ENCODE results near the gene TNIK.

Gene TNIK
- total RNA-seq = 54.7 to 202 (median 136) reads per million in 3 experiments

DNA sequence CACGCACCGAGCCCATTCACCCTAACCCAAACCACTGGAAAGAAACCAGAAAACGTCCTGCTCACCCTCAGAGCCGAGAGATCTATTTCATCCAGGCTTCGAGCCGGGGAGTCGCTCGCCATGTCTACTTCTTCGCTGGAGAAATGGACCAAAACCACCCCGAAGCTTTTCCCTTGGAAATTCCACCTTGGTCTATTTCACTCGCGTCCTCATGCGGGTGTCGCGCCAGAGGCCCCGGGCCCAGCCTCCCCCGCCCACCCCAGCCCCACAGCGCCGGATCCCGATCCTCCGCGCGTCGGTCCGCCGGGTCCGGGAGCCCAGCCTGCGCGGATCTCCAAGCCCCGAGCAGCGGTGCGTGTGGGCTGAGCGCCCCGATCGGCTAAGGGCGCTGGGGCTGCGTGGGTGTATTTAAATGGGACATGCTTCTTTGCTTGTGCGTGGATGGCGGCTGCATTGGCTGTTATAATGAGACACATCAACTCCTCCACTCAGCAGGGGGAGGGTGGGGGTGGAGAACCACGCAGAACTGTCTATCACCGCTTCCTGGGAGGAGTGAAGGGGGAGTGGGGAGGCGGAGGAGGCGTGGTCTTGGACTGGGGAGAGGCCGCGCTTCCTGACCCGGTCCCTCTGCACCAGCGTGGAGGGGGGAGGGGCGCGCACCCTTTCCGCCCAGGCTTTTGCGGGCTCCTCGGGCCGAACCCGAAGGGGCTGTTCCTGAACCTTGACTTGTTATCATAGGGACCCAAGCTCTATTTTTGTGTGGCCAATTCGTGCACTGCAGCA lies at the start of gene TNIK:
TNIK (minus strand) TSS at position 464 of the 783 bp plus-strand sequence; CDS start at position 122, 342 bp downstream.
- peak; percentile 92 for DNase-seq

DNA sequence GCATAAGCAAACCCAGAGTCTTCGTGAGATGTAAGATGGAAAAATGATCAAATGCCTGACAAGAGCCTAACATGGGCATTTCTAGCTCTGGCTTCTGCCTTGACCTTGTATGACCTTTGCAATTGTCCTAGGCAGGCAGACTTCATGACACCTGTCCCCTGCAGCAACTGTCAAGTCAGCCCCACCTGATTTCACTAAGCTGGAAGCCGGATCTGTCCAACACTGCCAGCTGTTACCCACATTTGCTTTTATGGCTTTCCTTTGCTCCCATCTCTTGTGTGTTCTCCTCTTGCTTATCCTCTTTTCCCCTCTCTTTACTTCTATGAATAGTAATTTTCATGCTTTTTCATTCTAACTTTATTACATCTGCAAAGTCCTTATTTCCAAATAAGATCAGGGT lies 48.5 kb upstream of the TNIK start:
- no peak for DNase-seq

DNA sequence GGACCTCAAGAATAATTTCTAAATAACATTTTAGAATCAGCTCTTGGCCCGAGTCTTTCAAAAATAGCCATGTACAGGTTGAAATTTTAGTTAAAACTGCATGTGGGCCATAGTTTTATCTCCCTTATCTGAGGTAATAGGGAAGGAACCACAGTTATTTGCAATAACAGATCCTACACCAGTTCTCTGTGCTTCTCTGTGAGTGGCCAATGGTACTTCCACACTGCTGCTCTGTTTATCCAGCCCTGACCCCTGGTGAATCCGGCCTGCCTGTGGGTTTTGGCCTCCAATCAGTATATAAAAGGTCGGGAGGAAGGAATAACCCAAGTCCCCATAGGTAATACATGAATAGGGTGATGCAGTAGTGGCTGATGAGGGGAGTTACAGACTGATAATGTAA lies 48.0 kb upstream of the TNIK start:
- no peak for DNase-seq

DNA sequence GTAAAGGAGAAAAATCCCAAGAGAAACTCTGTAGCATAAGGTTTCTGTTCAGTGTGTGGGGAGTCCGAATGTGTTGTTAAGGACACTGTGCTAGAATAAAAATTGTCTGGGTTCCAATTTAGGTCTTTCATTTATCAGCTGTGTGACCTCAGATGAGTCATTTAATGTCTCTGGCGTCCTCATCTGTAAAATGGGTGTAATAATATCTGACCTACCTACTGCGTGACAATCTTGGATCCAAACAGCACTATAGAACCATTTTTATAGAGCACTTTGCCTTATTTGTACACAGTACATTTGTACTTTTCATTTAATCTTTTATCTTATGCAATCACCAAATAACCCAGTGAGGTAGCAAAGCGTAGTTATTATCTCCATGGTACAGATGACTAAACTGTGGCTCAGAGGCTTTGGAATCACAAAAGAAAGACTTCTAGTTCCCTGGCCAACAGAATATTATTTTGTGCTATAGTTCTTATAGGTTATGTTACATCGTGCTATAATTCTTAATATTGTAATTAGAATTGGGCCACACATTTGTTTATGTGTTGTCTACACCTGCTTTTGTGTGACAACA lies 46.6 kb upstream of the TNIK start:
- DNase-seq = no peak

DNA sequence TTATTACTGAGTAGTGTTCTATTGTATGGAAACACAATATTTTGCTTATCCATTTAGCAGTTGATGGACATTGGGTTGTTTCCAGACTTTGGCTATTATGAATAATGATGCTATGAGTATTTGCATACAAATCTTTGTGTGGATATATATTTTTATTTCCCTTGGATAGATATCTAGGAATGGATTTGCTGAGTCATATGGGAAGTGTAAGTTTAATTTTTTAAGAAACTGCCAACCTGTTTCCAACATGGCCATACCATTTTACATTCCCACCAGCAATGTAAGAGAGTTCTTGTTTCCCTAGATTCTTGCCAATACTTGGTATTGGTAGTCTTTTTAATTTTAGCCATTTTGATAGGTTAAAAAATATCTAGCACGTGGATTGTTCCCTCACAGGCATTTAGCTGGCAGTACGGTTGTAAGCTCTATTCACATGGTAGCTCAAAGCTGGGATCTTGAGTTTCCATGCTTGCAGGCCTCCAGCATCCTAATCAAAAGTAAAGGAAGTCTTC lies 45.7 kb upstream of the TNIK start:
- no peak for DNase-seq

DNA sequence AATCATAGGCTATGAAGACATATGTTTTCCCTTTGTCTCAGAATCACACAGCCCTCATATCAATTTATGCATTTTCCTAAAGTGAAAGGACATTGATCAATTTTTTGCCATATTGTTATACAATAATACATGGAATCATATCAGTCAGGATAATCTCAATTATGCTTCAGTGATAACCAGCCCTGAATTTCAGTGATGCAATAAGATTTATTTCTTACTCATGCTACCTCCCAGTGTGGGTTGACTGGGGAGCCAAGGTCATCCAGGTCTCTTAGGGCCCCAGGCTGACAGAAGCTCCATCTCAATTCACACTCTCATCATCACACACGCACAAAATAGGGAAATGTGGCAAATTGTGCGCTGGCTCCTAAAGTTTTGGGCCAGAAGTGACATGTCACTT lies 44.2 kb upstream of the TNIK start:
- DNase-seq = no peak

DNA sequence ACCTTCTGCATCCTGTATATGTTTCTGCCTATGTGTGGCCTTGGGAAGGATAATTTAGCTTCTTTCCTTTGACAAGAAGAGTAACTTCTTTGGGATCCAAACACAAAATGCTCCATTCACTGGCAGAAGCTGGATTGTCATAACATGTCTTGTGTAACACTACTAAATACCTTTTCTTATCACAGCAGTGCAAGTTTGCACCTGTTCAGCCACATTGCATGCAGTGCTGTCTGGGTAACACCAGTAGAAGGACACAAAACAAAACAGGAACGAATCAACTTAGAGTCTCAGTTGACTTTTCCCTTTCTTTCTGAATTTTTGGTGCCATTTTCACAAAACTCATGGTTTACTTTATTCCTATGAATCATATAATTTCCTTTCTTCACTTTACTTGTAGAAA lies 43.6 kb upstream of the TNIK start:
- no peak for DNase-seq

DNA sequence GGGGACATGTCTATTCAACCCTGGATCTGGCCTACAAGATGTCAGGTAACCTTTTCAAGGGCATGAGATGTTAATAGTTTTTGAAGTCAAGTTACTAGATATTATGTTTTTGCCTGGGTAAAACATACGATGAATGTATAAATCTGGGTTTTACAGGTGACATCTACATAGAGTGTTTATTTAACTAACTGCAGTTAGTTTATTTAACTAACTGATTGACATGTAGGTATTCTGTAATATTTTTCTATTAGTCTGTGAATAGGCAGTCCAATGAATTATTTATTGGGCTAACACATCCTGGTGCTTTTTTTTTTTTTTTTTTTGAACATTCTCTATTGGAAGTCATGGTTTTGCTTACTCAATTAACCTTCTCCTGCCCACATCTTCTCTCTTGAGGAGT lies 38.7 kb upstream of the TNIK start:
- no peak for DNase-seq

DNA sequence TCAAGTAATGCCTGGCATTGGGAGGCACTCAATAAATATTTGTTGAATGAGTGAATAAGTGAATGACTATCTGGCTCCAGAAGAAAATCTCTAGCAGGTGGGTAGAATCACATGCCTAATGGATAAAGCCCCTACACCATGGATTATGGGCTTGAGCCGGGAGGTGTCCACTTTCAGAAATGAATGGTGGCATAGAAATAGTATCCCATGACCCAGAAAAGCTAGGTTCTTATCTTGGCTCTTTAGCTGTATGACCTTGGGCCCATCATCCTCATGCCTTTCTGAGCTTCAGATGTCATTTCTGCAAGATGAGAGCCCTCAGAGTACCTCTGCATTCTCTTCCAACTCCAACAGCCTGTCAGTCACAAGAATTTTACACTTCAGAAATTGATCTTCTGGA lies 37.3 kb upstream of the TNIK start:
- DNase-seq = no peak

DNA sequence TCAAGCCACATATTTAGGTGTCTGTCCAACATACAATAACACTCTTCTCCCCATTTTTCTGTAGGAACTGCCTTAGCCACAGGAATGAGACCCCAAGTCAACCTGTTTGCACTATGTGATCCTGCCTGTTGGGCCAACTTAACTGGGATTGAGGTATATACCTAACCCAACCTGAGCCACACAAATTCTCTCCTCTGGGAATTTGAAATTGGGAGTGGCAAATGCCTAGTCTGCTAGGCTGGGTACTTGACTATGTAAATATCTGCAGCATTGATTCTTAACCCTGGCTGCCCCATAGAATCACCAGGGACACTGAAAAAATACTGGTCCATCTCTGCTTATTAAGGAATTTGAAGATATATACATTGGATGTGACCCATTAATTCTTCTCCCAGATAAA lies 35.2 kb upstream of the TNIK start:
- DNase-seq = no peak

DNA sequence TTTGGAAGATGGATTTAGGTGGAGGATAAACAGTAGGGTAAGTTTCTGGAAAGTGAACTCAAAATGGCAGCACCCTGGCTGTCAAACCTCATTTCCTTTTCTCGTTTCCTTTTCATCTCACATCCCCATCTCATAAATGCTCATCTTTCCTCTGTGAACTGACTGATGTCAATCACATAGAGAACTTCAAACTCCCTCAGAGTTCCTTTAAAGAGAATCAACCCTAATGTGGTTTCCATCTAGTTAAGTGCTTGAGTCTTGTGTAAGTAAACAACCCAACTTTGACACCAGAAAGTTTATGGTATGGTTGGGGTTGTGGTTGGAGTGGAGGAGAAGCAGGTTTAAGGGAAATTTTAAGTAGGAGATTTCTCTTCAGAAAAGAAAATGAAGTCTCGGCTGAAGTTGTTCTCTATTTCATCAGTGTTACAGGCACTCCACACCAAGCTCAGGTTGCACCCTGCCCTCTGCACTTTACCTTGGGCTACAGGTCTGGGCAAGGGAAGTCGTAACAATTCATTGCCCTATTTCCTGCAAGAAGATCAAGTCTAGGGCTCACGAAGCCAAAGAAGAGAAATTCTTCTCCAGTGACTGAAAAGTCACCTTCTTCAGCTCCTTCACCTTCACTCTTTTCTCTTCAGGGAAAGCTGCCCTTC lies 34.4 kb upstream of the TNIK start:
- peak; percentile 60 for DNase-seq

DNA sequence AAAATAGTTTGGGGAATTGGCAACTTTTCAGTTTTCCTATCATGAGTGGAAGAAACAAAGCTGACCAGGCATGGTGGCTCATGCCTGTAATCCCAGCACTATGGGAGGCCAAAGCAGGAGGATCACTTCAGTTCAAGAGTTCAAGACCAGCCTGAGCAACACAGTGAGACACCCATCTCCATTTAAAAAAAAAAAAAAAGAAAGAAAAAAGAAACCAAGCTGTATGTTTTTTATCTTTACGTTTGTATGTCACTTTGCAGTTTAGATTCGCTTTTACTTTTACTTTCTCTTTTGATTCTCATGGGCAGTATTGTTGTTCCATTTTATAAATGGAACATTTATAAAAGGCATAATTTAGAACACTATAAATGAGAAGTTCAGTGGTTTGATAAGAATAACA lies 31.2 kb upstream of the TNIK start:
- peak; percentile 30 for DNase-seq

DNA sequence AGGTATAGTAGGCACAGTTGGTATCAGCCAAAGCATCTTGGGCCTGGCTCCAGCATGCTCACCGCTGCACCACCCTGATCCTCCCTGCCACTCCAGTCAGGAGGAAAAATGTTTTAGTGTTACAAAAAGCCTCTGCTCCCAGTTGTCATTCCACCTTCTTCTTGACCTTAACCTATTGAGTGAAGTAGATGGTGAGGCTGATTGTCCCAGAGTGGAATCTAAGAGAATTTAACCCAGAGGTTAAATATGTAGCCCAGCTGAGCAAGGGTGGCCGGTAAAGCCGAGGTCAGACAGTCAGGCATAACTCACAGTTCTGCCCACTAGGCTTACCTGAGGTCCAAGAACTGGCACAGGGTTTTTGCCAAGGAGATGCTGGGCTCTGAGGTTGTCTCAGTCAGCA lies 30.7 kb upstream of the TNIK start:
- no peak for DNase-seq

DNA sequence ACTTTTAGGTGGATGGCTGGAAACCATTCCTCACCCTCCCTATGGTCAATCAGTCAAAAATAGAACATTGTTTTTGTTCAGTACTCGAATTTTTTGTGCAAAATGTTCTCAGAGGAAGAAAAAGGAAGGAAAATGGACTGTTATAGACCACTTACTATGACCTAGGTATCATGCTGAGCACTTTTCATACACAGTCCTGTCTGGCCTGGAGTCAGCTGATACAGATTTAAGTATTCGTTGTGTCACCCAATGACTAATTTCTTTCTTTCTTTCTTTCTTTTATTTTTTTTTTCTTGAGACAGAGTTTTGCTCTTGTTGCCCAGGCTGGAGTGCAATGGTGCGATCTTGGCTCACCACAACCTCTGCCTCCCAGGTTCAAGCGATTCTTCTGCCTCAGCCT lies 29.1 kb upstream of the TNIK start:
- no peak for DNase-seq

DNA sequence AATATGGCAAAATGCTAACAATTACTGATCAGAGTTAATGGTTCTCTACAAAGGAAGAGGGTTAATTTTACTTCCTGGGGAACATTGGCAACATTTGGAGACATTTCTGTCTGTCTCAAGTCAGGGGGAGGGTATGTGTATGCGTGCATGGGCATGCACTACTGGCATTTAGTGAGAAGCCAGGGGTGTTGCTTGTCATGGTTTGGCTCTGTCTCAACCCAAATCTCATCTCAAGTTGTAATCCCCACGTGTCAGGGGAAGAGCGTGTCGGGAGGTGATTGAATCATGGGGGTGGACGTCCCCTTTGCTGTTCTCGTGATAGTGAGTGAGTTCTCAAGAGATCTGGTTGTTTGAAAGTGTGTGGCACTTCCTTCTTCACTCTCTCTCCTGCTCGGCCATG lies 28.3 kb upstream of the TNIK start:
- no peak for DNase-seq

DNA sequence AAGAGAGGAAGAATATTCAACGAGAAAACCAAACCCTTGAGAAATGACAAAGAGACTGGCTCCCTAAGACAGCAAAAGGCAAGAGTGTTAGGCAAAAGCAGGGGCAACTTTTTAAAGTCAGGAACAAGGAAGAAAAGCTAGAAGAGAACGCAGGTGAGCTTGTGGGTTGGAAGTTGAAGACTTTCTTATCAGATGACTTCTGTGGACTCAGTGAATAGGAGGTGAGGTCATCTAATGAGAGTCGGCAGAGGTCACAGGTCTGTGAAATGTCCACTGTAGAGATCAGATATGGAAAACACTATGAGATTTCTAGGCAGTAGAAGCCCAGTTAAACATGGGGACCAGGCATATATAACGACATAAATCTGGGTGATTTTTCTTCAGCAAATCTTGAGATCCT lies 27.2 kb upstream of the TNIK start:
- DNase-seq = no peak

DNA sequence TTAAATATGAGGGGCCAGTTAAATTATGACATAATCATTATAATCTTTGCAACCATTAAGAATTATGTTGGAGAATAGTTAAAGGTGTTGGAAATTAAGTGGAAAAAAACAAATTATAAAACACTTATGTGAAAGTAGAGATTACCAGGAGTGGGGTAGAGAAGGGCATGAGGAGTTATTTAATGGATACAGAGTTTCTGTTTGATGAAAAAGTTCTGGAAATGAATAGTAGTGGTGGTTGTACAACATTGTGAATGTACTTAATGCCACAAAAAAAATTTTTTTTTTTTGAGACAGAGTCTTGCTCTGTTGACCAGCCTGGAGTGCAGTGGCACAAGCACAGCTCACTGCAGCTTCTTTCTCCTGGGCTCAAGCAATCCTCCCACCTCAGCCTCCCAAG lies 25.1 kb upstream of the TNIK start:
- DNase-seq = no peak

DNA sequence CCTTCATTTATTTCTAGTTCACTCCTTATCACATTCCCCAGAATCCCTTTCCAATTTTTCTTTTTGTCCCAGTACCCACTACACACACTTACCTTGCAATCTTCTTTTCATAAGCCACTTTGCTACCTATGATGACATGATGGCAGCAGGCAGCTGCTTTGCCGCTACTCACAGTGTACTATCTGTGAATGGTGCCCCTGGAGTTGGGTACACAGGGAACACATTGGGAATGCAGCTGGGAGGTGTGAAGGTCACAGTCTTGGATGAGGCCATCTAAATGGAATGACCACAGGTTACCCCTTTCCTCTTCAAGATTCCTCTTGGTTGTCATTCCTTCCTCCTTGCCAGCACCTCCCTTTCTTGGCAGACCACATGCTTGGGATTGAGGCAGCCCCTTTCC lies 20.8 kb upstream of the TNIK start:
- no peak for DNase-seq

DNA sequence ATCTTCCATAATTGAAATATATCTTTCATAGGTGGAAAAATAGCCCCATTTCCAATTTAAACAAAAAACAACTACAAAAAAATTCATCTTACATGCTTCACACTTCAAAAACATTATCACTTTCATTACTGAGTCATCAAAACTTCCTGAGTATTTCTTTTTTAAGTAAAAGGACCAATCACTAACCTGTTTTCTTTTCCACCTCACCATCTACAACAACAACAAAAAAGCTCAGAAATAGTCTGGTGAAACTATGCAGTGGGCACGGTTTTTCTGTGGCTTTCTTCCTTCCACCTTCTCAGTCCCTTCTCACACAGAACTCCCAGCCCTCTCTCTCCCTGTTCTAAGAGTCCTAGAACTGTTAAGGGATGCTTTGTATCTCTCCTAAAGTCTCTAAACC lies 20.3 kb upstream of the TNIK start:
- DNase-seq = peak; percentile 29

DNA sequence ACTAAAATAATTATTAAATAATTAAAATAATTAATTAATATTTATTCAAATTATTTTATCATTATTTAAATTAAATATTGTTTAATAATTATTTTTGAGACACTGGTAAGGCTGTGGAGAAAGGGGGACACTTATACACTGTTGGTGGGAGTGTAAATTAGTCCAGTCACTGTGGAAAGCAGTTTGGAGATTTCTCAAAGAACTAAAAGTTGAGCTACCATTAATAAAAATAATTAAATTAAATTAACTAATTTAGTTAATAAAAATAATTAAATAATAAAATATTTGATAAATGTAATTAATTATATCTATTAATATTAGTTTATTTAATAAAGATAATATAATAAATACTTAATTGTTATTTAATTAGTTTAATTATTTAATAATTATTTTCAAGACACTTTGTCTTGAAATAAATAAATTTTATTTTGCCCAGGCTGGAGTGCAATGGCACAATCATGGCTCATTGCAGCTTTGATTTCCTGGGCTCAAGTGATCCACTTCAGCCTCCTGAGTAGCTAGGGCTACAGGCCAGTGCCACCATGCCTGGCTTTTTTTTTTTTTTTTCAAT lies 16.4 kb upstream of the TNIK start:
- DNase-seq = no peak

DNA sequence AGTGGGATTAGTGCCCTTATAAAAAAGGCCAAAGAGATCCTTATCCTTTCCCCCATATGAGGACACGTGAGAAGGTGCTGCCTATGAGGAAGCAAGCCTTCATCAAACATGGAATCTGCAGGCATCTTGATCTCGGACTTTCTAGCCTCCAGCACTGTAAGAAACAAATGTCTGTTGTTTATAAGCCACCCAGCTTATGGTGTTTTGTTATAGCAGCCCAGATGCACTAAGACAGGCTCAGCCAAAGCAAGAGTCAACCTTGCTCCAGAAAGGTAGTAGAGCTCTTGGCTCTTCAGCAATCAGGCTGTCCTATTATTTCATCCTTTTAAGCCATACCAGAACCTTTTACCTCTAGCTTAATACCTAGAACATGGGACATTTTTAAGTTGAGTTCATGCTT lies 12.3 kb upstream of the TNIK start:
- DNase-seq = no peak

DNA sequence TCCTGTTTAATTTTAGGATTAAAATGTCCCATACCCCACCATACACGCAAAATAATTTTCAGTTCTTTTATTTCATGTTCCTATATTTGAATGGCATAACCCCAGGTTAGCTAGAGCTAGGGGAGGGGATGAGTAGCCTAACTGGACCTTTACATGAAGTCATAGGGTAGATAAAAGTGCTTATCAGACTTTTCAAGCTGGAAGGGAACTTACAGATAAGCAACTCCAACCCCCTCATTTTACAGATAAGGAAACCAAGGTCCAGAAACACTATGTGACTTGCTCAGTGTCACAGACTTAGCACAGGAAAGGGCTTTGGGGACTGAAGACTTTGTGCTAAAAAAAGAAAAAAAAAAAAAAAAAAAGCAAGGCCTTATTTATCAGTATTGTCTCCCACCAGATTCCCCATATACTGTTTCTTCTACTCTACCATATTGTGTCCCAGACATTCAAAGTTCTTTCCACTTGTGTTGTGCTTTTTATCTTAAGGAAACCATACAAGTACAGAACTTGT lies 10.6 kb upstream of the TNIK start:
- DNase-seq = no peak

DNA sequence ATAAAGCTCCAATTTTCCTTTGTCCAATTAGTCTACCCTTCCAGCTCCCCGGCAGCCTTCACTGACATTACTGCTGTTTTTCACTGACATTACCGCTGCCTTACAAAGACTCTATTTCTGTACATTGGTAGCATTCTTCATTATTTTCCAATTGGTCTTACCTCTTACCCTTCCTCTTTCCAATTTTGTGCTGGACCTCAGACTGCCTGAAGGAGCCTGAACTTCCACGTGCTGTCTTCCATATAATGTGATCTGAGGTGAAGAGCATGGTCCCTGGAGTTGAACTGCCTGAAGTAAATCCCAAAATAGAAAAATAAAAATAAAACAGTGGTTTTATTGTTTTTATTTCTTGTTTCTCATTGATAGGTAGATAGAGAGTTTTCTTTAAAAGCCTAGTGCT lies 9.2 kb upstream of the TNIK start:
- no peak for DNase-seq

Data from central memory CD4-positive, alpha-beta T cell (primary cell).